HG02678 (cell line): ENCODE measurements around the gene ADCY7.
"Not testable (repeated sequence)": the region's sequence is repeated elsewhere in the genome, so short reads cannot be mapped to it uniquely, and the experiment has no call there.

ENCODE experiments used
- ATAC-seq: cut with Tn5 transposase; IDR thresholded peaks from one replicate; pipeline ENCODE4 v1.9.1; 2021; ENCODE audit warnings: mild to moderate bottlenecking, moderate library complexity; ENCODE audit not compliant: unreplicated experiment

ADCY7 gene

GRCh38 chr16:50332599-50332998 lies 66.2 kb downstream of the ADCY7 start:
- no peak for ATAC-seq

GRCh38 chr16:50334106-50334975 lies 68.0 kb downstream of the ADCY7 start:
- no peak for ATAC-seq

- no peak for ATAC-seq
Observed at GRCh38 chr16:50335196-50335958, 69.0 kb downstream of the ADCY7 start.

GRCh38 chr16:50336884-50337283 lies 70.5 kb downstream of the ADCY7 start:
- ATAC-seq: no peak

- no peak for ATAC-seq
Observed at GRCh38 chr16:50338371-50339231, 72.2 kb downstream of the ADCY7 start.

GRCh38 chr16:50340578-50340977 lies 74.2 kb downstream of the ADCY7 start:
- ATAC-seq: no peak

- not testable (repeated sequence) for ATAC-seq
Observed at GRCh38 chr16:50343566-50343965, 77.2 kb downstream of the ADCY7 start.

- ATAC-seq: not testable (repeated sequence)
Observed at GRCh38 chr16:50345210-50345609, 78.9 kb downstream of the ADCY7 start.

GRCh38 chr16:50351116-50351515 lies 84.8 kb downstream of the ADCY7 start:
- ATAC-seq: no peak

GRCh38 chr16:50351952-50352351 lies 85.6 kb downstream of the ADCY7 start:
- no peak for ATAC-seq

GRCh38 chr16:50354082-50354481 lies 87.7 kb downstream of the ADCY7 start:
- ATAC-seq: no peak

- no peak for ATAC-seq
Observed at GRCh38 chr16:50354629-50355456, 88.5 kb downstream of the ADCY7 start.

- no peak for ATAC-seq
Observed at GRCh38 chr16:50359626-50360025, 93.3 kb downstream of the ADCY7 start.

GRCh38 chr16:50360033-50360778 lies 93.9 kb downstream of the ADCY7 start:
- no peak for ATAC-seq

- no peak for ATAC-seq
Observed at GRCh38 chr16:50360779-50361178, 94.4 kb downstream of the ADCY7 start.

GRCh38 chr16:50363656-50364055 lies 97.3 kb downstream of the ADCY7 start:
- ATAC-seq: no peak

GRCh38 chr16:50365791-50366575 lies 99.6 kb downstream of the ADCY7 start:
- ATAC-seq: no peak
